GM18951 (cell line): ENCODE results near the gene ADAMTS18.

ENCODE experiments used
- POLR2A ChIP-seq: IDR thresholded peaks from 4 replicates; pipeline ENCODE4 v1.6.1; 2011; ENCODE audit warnings: mild to moderate bottlenecking; ENCODE audit not compliant: insufficient read length, insufficient read depth; ENCODE audit errors: extremely low read depth
- in situ Hi-C: fragments of 300-500 bp; cut with MboI; formaldehyde crosslinking; loops from one replicate; pipeline ENCODE4 v1.12.0; 2022; ENCODE audit warnings: low sequenced_read_pairs, mixed read lengths, inconsistent platforms; ENCODE audit not compliant: unreplicated experiment

ADAMTS18 gene

GRCh38 chr16:77396461-77396860 is 38.4 kb downstream of the ADAMTS18 start:
- no peak for TF ChIP-seq POLR2A

GRCh38 chr16:77394699-77395098 is 40.1 kb downstream of the ADAMTS18 start:
- in situ Hi-C loops = no loop called here
- TF ChIP-seq POLR2A = no peak

More at GRCh38 chr16:77396461-77396860, 38.4 kb downstream of the ADAMTS18 start:
- in situ Hi-C loops = no loop called here

GRCh38 chr16:77393955-77394354 is 40.9 kb downstream of the ADAMTS18 start:
- in situ Hi-C loops = no loop called here
- TF ChIP-seq POLR2A = no peak

- in situ Hi-C loops = no loop called here
- TF ChIP-seq POLR2A = no peak
Measured at GRCh38 chr16:77387815-77388209, 47.0 kb downstream of the ADAMTS18 start.

- in situ Hi-C loops = no loop called here
- TF ChIP-seq POLR2A = no peak
Measured at GRCh38 chr16:77386831-77387814, 47.7 kb downstream of the ADAMTS18 start.

- in situ Hi-C loops = no loop called here
- no peak for TF ChIP-seq POLR2A
Measured at GRCh38 chr16:77385481-77385880, 49.4 kb downstream of the ADAMTS18 start.

GRCh38 chr16:77383606-77384187 is 51.1 kb downstream of the ADAMTS18 start:
- in situ Hi-C loops = no loop called here

GRCh38 chr16:77376358-77376757 is 58.5 kb downstream of the ADAMTS18 start:
- in situ Hi-C loops = no loop called here

More at GRCh38 chr16:77383606-77384187, 51.1 kb downstream of the ADAMTS18 start:
- no peak for TF ChIP-seq POLR2A

GRCh38 chr16:77375396-77375795 is 59.4 kb downstream of the ADAMTS18 start:
- in situ Hi-C loops = no loop called here
- no peak for TF ChIP-seq POLR2A

More at GRCh38 chr16:77376358-77376757, 58.5 kb downstream of the ADAMTS18 start:
- TF ChIP-seq POLR2A = no peak

GRCh38 chr16:77374384-77374783 is 60.5 kb downstream of the ADAMTS18 start:
- in situ Hi-C loops = no loop called here
- TF ChIP-seq POLR2A = no peak

- TF ChIP-seq POLR2A = no peak
- in situ Hi-C loops = no loop called here
Measured at GRCh38 chr16:77373726-77374125, 61.1 kb downstream of the ADAMTS18 start.

GRCh38 chr16:77364770-77365169 is 70.1 kb downstream of the ADAMTS18 start:
- TF ChIP-seq POLR2A = no peak
- in situ Hi-C loops = no loop called here

- in situ Hi-C loops = no loop called here
- TF ChIP-seq POLR2A = no peak
Measured at GRCh38 chr16:77359065-77359502, 75.8 kb downstream of the ADAMTS18 start.
